ENCODE results near the gene SYTL3. TPM values are rescaled to one million over a fixed set of nuclear protein-coding genes. Genes with fewer than 3 reads are reported as not detected.

The SYTL3 gene
- total and polyA plus RNA-seq, 2 of the 8 experiments (the other 6 are each of a cell fraction or from before 2014, with no cell fraction given), result 0.27 to 0.99 TPM

- FAIRE-seq, result no peak
- POLR2A ChIA-PET (ENCODE audit: partially characterized antibody), result interaction anchor here (0.6 to 4.7 kb wide), 11 partner anchors 9 to 186 kb away, joined by 3 to 20 read pairs (median 4); no protein-coding TSS in a partner anchor
- no peak overlapping the region for H3K9ac ChIP-seq (replicated peaks in 1 of 4; ENCODE audit: extremely low read depth in 1 of 4, low read depth in 3 of 4, low read length in 3 of 4)
- H2BK15ac ChIP-seq (ENCODE audit: low read length), result no peak overlapping the region
- no peak overlapping the region for H4K5ac ChIP-seq (ENCODE audit: insufficient read length, low read depth, low read length)
- no peak overlapping the region for H3K27ac ChIP-seq (ENCODE audit: low read depth, low read length)
- no peak overlapping the region for H4K8ac ChIP-seq (ENCODE audit: extremely low read depth, insufficient read depth, low read length)
- no peak overlapping the region for H3K23ac ChIP-seq (ENCODE audit: insufficient read length)
- no peak overlapping the region for H3K18ac ChIP-seq (ENCODE audit: extremely low read depth, low read length)
- H3K23me2 ChIP-seq (ENCODE audit: low read depth, low read length), result no peaks in the 10 kb centered on the region
- no peak overlapping the region for H2BK12ac ChIP-seq (ENCODE audit: low read depth, low read length)
- H3K4me2 ChIP-seq (ENCODE audit: insufficient read depth in 1 of 2, low read depth in 2 of 2, low read length in 2 of 2), result no peak overlapping the region
- DNase-seq (ENCODE audit: low read depth in 1 of 2, low spot score in 2 of 2), result no peak
- H2BK5ac ChIP-seq (ENCODE audit: low read depth, low read length), result no peak overlapping the region
- no peak overlapping the region for H3K14ac ChIP-seq (ENCODE audit: insufficient read length)
- H2AK5ac ChIP-seq (ENCODE audit: low read depth, low read length), result no peak overlapping the region
- WGBS, 2 experiments (ENCODE audit: extremely low coverage in 1 of 2, insufficient coverage in 1 of 2, insufficient read length in 1 of 2, insufficient replicate concordance in 2 of 2, low coverage in 1 of 2, low lambda C conversion rate in 2 of 2, missing lambda C conversion rate in 1 of 2), result 89% methylated on average over 6 of the region's 6 CpGs; no CpG with 5 or more reads in 1 of the 2 experiments
- peaks cover 52 to 100% (median 89%) of the 10 kb centered on the region in 4 experiments for H3K36me3 ChIP-seq (ENCODE audit: control insufficient read depth in 2 of 4, insufficient read depth in 4 of 4, low read length in 3 of 4)
- H2BK20ac ChIP-seq (ENCODE audit: low read length), result no peak overlapping the region
- peaks cover 20 to 37% of the 10 kb centered on the region in 2 experiments for H4K20me1 ChIP-seq (replicated peaks in 1 of 2; ENCODE audit: control insufficient read depth in 1 of 2, insufficient read depth in 2 of 2, low read length in 2 of 2)
- H3K27me3 ChIP-seq (replicated peaks in 1 of 4; ENCODE audit: control insufficient read depth in 3 of 4, extremely low read depth in 1 of 4, insufficient read depth in 3 of 4, low read length in 3 of 4), result no peaks in the 10 kb centered on the region
- H2BK120ac ChIP-seq (replicated peaks; ENCODE audit: low read depth, low read length), result no peak overlapping the region
- CTCF ChIA-PET (ENCODE audit: partially characterized antibody), result interaction anchor here (1.1 to 3.6 kb wide), 8 partner anchors 8 to 199 kb away, joined by 3 to 19 read pairs (median 7); no protein-coding TSS in a partner anchor
- H4K91ac ChIP-seq (replicated peaks; ENCODE audit: insufficient read length, low read length), result no peak overlapping the region
- peaks cover 15% of the 10 kb centered on the region for H3K79me1 ChIP-seq (ENCODE audit: low read depth, low read length)
- no peaks in the 10 kb centered on the region for H3K9me3 ChIP-seq (ENCODE audit: insufficient read depth in 2 of 2, low read depth in 1 of 2, low read length in 1 of 2)
- H3K4ac ChIP-seq (replicated peaks; ENCODE audit: insufficient read length, low read depth, low read length), result no peak overlapping the region
- peaks cover 0 to 5% (median 0%) of the 10 kb centered on the region in 4 experiments; a peak in 2 of 7 replicates for H3K4me1 ChIP-seq (replicated peaks in 1 of 4; ENCODE audit: control insufficient read depth in 3 of 4, insufficient read depth in 4 of 4, low read length in 3 of 4)
- no peak overlapping the region for H2AFZ ChIP-seq (ENCODE audit: low read length)
- no peak overlapping the region for H3K56ac ChIP-seq (replicated peaks; ENCODE audit: insufficient read length, low read depth, low read length)
- peaks cover 0 to 39% of the 10 kb centered on the region in 2 experiments; a peak in 3 of 4 replicates for H3K79me2 ChIP-seq (ENCODE audit: control insufficient read depth in 1 of 2, insufficient read depth in 2 of 2, low read length in 2 of 2)
- H3K4me3 ChIP-seq (ENCODE audit: extremely low read depth in 1 of 4, insufficient read depth in 2 of 4, low read depth in 3 of 4, low read length in 4 of 4), result no peak overlapping the region
- TF ChIP-seq RBBP5 (IDR thresholded peaks at IDR 0.05; ENCODE audit: borderline replicate concordance, low read depth, low read length) (no peak), SIRT6 (IDR thresholded peaks at IDR 0.05; ENCODE audit: low read length) (no peak), TAF1 (IDR thresholded peaks at IDR 0.05; ENCODE audit: low read depth, low read length) (no peak), HDAC2 (IDR thresholded peaks at IDR 0.05; ENCODE audit: borderline replicate concordance in 1 of 2, low read depth in 2 of 2, low read length in 2 of 2) (no peak), CTCF (IDR thresholded peaks at IDR 0.05; ENCODE audit: control extremely low read depth in 1 of 3, insufficient read depth in 1 of 3, low read depth in 1 of 3, low read length in 3 of 3) (no peak), RFX5 (IDR thresholded peaks at IDR 0.05; ENCODE audit: borderline replicate concordance, low read depth, low read length) (no peak), TCF12 (IDR thresholded peaks at IDR 0.05; ENCODE audit: low read depth, low read length) (no peak), SP1 (IDR thresholded peaks at IDR 0.05; ENCODE audit: low read depth, low read length) (no peak), SIN3A (conservative IDR thresholded peaks at IDR 0.05 in 1 of 2, IDR thresholded peaks at IDR 0.05 in 1 of 2; ENCODE audit: low read depth in 1 of 2, low read length in 2 of 2) (no peak), POU5F1 (IDR thresholded peaks at IDR 0.05; ENCODE audit: low read depth, low read length) (no peak), KDM1A (IDR thresholded peaks at IDR 0.05; ENCODE audit: borderline replicate concordance, low read length) (no peak)
Observed at GRCh38 chr6:158772851-158773371, 123.1 kb downstream of the SYTL3 start.
